ENCODE measurements around the gene SCLT1.

SCLT1 gene

GRCh38 chr4:128954941-128955340 lies 138.4 kb downstream of the SCLT1 start:
- no peak for DNase-seq

GRCh38 chr4:128951316-128951715 lies 142.0 kb downstream of the SCLT1 start:
- no peak for DNase-seq

- no peak for DNase-seq
Measured at GRCh38 chr4:128950796-128951195, 142.5 kb downstream of the SCLT1 start.

GRCh38 chr4:128946916-128947315 lies 146.4 kb downstream of the SCLT1 start:
- DNase-seq = no peak

- DNase-seq = no peak
Measured at GRCh38 chr4:128942607-128943006, 150.7 kb downstream of the SCLT1 start.

GRCh38 chr4:128940971-128941370 lies 152.4 kb downstream of the SCLT1 start:
- no peak for DNase-seq

GRCh38 chr4:128930051-128930450 lies 163.3 kb downstream of the SCLT1 start:
- DNase-seq = no peak

- DNase-seq = no peak
Measured at GRCh38 chr4:128924951-128925350, 168.4 kb downstream of the SCLT1 start.

- no peak for DNase-seq
Measured at GRCh38 chr4:128921954-128922353, 171.4 kb downstream of the SCLT1 start.

GRCh38 chr4:128917781-128918180 lies 175.6 kb downstream of the SCLT1 start:
- no peak for DNase-seq

GRCh38 chr4:128916832-128917231 lies 176.5 kb downstream of the SCLT1 start:
- DNase-seq = no peak

GRCh38 chr4:128915544-128915943 lies 177.8 kb downstream of the SCLT1 start:
- no peak for DNase-seq

- no peak for DNase-seq
Measured at GRCh38 chr4:128913228-128913627, 180.1 kb downstream of the SCLT1 start.

GRCh38 chr4:128908735-128909134 lies 184.6 kb downstream of the SCLT1 start:
- no peak for DNase-seq

GRCh38 chr4:128907981-128908380 lies 185.4 kb downstream of the SCLT1 start:
- no peak for DNase-seq

- DNase-seq = no peak
Measured at GRCh38 chr4:128906581-128906980, 186.8 kb downstream of the SCLT1 start.

- no peak for DNase-seq
Measured at GRCh38 chr4:128904821-128905220, 188.5 kb downstream of the SCLT1 start.

GRCh38 chr4:128880662-128881061 lies 212.7 kb downstream of the SCLT1 start:
- no peak for DNase-seq

- DNase-seq = no peak
Measured at GRCh38 chr4:128879971-128880370, 213.4 kb downstream of the SCLT1 start.

GRCh38 chr4:128879283-128879682 lies 214.1 kb downstream of the SCLT1 start:
- DNase-seq = no peak

- no peak for DNase-seq
Measured at GRCh38 chr4:128877934-128878333, 215.4 kb downstream of the SCLT1 start.

- no peak for DNase-seq
Measured at GRCh38 chr4:128876200-128876599, 217.1 kb downstream of the SCLT1 start.

- DNase-seq = no peak
Measured at GRCh38 chr4:128871948-128872347, 221.4 kb downstream of the SCLT1 start.

GRCh38 chr4:128869776-128870509 lies 223.4 kb downstream of the SCLT1 start:
- no peak for DNase-seq

GRCh38 chr4:128868758-128869157 lies 224.6 kb downstream of the SCLT1 start:
- DNase-seq = no peak
